GM12873 (cell line): ENCODE data around the gene EHD4.

Experiments used
- TF ChIP-seq, protein P1 (sequence below): IDR thresholded peaks from 2 replicates; pipeline ENCODE4 v1.5.1; 2012; ENCODE audit warnings: low read depth, mild to moderate bottlenecking, moderate library complexity, low read length, control low read depth; ENCODE audit not compliant: insufficient read depth; ENCODE audit errors: missing control alignments

EHD4 gene

GRCh38 chr15:41983621-41984571 is 11.5 kb upstream of the EHD4 start:
- TF ChIP-seq, protein P1, sequence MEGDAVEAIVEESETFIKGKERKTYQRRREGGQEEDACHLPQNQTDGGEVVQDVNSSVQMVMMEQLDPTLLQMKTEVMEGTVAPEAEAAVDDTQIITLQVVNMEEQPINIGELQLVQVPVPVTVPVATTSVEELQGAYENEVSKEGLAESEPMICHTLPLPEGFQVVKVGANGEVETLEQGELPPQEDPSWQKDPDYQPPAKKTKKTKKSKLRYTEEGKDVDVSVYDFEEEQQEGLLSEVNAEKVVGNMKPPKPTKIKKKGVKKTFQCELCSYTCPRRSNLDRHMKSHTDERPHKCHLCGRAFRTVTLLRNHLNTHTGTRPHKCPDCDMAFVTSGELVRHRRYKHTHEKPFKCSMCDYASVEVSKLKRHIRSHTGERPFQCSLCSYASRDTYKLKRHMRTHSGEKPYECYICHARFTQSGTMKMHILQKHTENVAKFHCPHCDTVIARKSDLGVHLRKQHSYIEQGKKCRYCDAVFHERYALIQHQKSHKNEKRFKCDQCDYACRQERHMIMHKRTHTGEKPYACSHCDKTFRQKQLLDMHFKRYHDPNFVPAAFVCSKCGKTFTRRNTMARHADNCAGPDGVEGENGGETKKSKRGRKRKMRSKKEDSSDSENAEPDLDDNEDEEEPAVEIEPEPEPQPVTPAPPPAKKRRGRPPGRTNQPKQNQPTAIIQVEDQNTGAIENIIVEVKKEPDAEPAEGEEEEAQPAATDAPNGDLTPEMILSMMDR, result no peak

DNA sequence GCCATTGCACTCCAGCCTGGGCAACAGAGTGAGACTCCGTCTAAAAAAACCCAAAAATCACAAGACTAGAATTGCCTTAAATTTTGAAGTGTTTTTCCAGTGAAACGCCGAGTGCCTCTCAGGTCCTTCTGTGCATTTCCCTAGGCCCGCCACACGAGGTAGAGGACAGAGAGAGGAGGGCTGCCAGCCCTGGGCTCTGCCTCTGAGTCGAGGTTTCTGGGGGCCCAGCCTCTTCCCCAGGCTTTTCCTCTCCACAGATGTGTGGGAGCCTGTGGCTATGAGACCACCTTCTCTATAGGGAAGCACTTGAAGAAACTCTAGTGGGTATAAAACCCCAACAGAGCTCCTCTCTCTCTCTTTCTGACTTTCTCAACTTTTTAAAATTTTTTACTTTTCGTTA is 10.9 kb upstream of the EHD4 start:
- TF ChIP-seq, protein P1, result no peak

DNA sequence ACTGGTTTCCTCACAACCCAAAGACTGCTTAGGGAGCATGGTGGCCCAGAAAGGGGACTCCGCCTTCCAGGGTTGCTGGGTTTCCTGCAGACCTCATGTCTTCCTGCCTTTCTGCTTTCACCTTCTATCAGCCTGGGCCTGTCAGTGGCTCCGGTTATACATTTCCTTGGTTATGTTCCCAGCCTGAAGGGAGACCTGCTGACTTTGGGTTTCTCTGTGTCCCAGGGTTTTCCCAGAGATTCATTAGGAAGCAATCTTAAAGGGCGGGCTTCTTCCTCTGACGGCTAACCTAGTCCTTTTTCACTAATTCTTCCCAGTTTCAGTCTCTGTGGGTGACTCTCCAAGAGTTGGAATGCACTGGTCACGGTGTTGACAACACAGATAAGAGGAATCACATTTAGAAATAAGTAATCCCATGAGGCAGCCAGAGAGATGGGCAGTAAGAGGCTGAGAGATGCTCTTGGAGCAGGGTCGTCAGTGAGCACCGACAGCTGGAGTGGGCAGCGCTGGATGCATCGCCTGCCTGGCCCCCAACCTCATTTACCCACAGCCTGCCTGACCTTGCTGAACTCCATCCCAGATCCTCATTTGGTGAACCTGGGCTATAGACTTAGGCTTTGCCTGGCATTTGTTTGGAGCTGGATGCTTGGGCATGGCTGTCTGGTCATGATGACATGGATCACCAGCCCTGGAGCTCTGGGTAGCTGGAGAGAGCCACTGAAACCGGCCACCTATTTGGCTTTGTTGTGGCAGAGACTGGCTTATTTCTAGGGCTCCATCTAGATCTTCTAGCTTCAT is 10.0 kb upstream of the EHD4 start:
- TF ChIP-seq, protein P1, result no peak

DNA sequence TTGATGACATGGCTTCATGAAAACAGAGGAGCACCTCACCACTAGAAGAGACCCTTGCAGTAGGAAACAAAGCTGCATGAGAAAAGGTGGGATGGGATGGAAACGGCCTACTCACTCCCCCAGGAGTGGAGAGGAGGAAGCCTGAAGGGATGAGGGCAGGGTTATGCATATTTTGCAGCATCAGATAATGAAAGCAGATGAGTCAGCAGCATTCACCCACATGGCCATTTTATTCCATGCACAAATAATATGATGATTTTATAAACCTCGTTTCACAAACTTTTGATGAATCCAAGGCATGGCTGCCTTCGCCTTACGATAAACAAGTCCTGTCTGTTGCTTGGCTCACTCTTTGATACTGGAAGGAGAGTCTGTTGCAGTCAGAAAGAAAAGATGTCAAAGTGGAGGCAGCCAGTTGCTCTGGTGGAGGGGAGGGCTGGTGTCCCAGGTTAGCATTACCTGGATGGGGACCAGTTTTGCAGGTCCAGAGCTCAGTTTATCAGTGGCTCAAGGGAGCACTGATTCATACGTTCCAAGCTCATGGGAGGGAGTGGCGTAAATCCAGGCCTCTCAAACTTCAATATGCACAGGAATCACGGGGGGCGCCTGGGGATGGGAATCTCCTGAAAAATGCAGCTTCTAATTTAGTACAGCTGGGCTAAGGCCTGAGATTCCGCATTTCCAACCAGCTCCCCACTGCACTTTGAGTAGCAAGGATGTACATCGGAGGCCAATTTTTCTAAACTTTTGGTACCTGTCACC is 9.2 kb upstream of the EHD4 start:
- TF ChIP-seq, protein P1, result no peak

DNA sequence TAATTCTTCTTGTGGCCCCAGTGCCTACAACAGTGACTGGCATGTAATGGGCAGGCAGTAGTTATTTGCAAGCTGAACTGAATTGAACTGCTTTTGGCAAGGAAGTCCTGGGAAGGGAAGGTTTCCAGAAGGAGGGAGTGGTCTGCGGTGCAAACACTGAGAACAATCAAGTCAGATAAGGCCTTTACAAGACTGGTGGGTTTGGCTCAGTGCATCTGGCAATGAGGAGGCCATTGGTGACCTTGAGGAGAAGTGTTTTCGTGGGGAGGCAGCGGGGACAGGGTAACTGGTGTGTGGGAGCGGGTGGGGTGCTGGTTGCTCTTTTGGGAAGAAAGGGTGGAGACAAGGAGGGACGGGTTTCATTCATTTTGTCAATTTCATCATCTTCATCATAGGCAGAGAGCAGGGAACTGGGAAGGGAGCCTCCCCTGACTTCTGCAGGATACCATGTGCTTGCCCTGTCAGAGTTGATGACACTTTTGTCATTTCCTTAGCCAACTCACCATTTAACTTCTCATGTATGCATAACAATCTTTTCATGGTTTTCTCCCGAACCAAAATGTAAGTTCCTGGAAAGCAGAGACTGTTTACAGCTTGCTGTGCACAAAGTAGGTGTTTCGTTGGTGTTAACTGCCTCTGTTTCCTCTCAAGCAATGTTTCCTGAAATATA is 8.4 kb upstream of the EHD4 start:
- TF ChIP-seq, protein P1, result no peak

- TF ChIP-seq, protein P1, result no peak
Observed at GRCh38 chr15:41979493-41980266, 7.3 kb upstream of the EHD4 start.
